HG03108 (cell line): ENCODE results near the gene AKAP13.

Experiments
- ATAC-seq: cut with Tn5 transposase; IDR thresholded peaks from one replicate; pipeline ENCODE4 v1.9.1; 2021; ENCODE audit warnings: moderate library complexity; ENCODE audit not compliant: unreplicated experiment

AKAP13 gene

GRCh38 chr15:85381850-85382751 is 1.7 kb downstream of the AKAP13 start:
- ATAC-seq = no peak

GRCh38 chr15:85382942-85383341 is 2.5 kb downstream of the AKAP13 start:
- ATAC-seq = no peak

DNA sequence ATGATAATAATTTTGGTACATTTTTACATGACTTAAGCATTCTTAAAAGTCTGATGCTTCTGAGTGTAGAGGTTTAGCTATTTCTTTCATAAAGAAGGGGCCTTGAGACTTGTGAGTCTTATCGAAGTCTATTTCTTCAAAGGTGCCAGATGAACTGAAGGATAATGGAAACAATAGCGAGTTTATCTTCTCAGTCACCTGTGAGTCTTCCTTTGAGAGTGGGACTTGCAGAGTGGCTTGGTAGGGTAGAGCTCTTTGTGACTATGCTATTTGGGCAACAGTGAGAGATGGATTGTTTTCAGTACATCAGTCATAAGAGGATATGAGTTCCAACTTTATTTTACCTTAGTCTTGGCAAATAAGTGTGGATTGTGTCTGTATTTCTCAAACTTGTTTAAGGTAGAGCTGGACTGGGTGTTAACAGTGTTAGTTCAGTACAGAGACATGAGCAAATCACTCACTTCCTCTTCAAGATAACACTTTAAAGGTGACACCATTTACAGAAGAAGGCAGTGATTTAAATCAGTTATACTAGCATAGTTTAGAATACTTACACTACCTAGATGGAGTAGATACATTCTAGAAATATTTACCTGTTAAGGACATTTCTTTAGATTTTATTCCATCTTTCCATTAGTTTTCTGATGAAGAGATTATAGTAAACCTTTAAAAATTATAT is 3.2 kb downstream of the AKAP13 start:
- ATAC-seq = no peak

DNA sequence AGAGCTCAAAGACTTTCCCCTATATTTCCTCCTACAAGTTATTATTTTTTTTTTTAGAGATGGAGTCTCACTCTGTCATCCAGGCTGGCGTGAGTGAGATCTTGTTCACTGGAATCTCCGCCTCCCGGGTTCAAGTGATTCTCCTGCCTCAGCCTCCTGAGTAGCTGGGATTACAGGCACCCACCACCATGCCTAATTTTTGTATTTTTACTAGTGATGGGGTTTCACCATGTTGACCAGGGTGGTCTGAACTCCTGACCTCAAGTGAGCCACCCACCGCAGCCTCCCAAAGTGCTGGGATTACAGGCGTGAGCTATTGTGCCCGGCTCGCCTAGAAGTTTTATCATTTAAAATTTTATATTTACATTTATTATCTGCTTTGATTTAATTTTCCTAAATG is 5.9 kb downstream of the AKAP13 start:
- ATAC-seq = no peak

DNA sequence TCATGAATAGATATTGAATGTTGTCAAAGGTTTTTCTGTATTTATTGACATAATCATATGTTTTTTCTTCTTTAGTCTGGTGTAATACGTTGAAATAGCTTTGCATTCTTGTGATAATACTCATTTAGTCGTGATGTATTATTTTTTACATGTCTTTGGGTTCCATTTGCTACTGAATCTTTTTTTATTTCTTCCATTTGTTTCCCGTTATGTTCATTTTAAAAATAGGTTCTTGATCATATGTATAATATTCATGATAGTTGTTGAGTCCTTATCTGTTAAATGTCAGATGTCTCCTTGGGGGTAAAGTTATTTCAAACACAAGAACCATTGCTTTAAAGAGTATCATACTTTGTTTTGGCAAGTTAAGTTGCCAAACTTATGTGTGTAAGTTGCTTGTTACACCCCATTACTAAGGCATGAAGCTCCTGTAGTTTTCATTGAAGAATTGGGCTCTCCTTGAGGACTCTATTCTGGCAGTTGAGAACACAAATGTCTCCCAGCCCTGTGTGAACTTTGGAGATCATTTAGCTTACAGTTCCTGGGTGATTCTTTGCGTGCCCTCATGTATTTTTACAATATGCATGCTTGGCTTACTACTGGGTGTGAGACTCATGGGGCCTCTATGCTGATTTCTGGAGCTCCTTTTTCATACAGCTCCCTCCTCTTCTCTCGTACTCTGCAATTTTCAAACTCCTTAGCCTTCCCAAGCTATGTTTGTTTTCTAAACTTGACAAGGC is 8.3 kb downstream of the AKAP13 start:
- ATAC-seq = no peak

GRCh38 chr15:85389306-85389650 is 8.9 kb downstream of the AKAP13 start:
- ATAC-seq = no peak

DNA sequence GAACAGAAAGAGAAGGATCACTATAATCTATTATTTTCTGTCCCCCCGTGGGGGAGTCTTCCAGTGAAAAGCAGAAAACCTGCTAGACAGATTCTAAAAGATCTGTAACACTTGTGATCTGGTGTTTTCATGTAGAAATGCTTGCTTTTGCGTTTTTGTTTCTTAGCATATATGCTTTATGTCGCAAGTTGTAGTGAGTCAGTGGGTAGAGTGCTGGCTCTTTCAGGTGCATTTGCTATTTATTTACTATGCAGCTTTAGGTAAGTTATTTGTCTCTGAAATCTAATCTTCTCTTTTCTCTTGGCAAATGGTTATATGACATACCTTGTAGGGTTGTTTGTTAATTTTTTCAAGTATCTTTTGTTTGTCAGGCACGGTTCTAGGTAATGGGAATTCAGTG is 9.4 kb downstream of the AKAP13 start:
- no peak for ATAC-seq

DNA sequence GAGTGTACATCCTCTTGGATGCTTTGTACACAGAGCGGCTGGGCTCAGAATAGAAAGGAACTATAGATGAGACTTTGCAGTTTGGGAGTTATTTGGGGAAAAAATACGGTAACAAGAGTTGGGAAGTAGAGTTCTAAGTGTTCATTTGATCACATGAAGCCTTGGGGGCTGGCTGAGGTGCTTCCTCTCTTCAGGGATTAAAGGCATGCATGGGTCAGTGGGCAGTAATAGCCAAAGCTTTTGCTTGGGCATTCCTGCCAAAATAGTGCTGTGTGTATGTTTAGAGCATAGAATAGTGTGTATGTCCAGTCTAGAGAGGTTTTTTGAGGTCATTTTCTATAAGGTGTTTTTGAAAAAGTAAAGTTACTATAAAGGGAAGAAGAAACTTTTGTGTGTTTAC is 12.8 kb downstream of the AKAP13 start:
- ATAC-seq = no peak

DNA sequence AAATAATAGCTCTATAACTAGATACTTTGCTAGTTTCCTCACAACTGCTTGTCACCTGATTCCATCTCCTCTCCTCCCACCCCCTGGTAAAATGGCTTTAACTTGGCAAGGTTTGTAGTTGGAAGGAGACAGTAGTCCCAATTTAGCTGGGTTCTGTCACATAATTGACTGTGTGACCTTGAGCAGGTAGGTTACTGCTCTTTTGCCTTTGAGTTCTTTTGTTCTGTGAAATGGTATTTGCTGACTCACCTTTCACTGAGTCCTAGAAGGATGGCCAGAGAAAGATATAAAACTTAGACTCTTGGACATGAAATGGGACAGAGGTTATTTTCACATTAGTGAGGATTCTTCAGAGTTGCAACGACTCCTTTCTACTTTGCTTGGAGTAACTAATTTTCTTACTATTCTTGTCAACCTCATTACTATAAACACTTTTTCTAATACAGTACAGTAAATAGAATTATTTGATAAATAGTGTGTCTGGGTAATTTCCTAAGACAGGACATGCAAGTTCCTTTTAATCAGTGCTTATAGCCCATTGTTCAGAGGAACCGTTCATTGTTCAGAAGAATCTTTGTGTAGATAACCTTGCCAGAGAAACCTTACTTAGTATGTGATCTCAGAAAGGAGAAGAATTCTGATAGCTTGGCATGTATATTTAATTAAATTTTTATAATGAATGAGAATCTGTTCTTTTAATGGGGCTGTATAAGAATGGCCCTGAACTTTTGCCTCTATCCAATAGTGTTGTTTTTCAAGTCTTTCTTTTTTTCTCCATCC is 14.3 kb downstream of the AKAP13 start:
- no peak for ATAC-seq

DNA sequence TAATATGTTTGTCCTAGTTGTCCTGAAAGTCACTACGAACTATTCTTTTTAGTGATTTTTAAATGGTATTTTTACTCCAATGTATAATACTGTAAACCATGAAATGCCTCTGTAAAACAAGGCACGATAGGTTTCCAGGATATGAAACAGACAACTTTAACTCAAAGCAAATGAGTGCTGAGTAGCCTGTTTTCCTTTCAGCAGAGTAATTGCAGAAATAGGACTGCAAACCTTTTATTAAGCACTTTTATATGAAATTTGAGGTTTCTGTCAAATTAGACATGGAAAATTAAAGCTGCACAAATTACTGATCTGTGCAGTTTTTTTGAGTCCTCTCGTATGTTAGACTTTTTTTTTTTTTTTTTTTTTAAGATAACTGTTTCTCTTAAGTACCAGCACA is 16.2 kb downstream of the AKAP13 start:
- ATAC-seq = no peak

- ATAC-seq = no peak
These were observed 16.7 kb downstream of the AKAP13 start for GRCh38 chr15:85397151-85397550.

DNA sequence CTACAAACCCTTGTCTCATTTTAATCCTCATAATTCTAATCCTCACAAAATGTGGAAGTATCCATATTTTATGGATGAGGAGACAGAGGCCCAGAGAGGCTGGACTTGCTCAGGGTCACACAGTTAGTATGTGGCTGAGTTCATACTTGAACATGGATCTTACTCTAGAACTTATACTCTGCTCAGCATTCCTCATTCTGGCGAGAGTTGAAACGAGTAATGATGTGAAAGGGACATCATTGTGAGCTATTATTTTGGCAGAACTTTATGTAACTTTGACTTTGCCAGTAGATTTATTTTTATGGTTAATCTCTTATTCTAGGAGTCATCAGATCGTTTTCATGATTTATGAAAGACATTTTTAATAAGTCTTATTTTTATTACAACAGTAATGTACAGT is 17.5 kb downstream of the AKAP13 start:
- ATAC-seq = no peak

DNA sequence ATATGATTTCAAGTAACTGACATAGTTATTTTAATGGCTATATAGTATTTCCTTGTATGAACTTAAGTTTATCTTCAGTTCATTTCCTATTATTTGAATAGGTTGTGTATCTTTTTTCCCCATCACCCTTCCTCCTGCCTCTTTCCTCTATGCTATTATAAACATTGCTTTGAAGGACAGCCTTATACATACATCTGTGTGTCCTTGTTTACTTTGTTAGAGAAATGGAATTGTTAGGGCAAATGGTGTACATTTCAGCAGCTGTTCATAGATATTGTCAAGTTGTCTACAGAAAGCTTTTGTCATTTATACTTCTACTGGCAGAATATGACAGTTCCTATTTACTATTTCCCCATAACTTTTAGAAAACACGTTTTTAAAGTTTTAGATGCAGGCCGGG is 18.4 kb downstream of the AKAP13 start:
- ATAC-seq = no peak

- no peak for ATAC-seq
These were observed 19.2 kb downstream of the AKAP13 start for GRCh38 chr15:85399627-85400026.

- ATAC-seq = no peak
These were observed 20.2 kb downstream of the AKAP13 start for GRCh38 chr15:85400606-85401005.

DNA sequence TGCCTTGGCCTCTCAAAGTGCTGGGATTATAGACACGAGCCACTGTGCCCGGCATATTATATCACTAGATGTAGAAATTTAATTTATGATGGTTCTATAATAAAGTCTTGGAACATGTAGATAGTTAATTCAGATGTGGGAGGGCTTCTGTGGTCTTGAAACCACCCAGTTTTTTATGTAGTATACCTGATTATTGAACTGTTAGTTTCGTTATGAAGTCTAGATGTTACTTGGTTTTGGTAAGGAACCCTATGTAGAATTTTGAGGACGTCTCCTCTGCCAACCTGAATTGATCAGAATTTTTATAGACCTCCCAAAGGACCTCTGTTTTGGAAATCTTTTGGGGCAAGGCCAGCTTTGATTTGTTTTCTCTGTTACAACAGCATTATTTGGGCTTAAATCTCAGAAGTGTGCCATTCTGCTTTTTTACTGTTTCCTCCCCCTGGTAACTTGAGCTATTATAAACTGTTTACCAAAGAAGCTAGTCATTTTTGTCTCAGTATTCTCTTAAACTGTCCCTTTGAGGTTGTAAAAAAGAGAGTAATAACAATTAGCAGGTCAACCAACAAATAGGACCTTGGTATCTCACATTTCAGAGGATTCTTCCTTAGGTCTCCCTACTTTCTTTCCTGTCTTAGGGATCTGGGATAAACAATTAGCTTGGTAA is 20.8 kb downstream of the AKAP13 start:
- no peak for ATAC-seq

DNA sequence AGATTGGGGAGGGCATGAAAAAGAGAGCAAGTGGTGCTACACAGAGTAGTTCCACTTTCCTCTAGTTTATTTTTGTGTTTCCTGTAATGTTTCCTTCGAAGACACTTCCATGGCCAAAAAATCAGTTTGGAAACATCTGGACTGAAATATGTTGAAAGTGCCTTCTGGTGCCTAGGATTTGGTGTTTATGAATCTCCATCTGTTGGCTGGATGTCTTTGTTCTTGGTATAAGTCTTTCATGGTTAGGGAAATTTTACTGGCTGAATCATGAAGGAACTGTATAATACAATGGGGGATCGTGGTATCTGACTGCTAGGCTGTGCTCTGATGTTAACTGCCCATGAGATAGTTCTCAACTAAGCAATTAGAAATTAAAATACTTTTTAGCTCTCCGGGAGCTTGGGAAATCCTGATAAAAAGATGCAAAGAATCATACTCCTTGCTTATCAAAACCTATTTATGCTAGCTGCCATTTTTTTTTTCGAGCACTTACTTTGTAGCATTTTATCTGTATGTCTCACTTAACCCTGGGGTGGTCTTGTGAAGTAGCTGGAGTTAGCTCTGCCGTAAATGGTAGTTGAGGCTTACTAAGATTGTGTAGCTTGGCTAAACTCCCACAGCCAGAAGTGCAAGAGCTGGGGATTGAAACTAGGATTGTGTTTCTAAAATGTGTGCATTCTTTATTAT is 21.9 kb downstream of the AKAP13 start:
- ATAC-seq = no peak

DNA sequence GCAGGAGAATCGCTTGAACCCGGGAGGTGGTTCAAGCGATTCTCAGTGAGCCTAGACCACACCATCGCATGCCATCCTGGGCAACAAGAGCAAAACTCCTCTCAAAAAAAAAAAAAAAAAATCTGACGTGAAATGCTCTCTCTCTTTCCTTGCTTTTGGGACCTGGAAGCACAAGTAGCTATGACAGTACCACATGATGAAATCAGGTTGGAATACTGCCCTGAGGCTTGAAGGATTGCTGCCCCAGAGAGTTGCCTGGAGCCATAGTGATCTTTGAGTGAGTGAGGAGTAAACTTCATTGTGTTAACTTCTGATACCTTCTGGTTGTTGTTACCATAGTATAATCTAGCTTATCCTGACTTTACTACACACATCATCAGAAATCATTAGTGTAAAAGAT is 23.3 kb downstream of the AKAP13 start:
- ATAC-seq = no peak

GRCh38 chr15:85404176-85404917 is 23.9 kb downstream of the AKAP13 start:
- no peak for ATAC-seq
